22Rv1 (cell line): ENCODE measurements around the gene LIN37.

Source experiments
- H3K27ac ChIP-seq: fragments of 450-650 bp; 2 replicates; pipeline ENCODE4 v1.5.1; 2017
- ZFX ChIP-seq: fragments of 450-650 bp; IDR thresholded peaks from 2 replicates; pipeline ENCODE4 v1.6.1; 2017; ENCODE audit warnings: antibody characterized with exemption, borderline replicate concordance
- TF ChIP-seq, protein P1 (sequence below): fragments of 450-650 bp; IDR thresholded peaks from 2 replicates; pipeline ENCODE4 v1.5.1; 2017; ENCODE audit warnings: mild to moderate bottlenecking

The LIN37 gene

DNA sequence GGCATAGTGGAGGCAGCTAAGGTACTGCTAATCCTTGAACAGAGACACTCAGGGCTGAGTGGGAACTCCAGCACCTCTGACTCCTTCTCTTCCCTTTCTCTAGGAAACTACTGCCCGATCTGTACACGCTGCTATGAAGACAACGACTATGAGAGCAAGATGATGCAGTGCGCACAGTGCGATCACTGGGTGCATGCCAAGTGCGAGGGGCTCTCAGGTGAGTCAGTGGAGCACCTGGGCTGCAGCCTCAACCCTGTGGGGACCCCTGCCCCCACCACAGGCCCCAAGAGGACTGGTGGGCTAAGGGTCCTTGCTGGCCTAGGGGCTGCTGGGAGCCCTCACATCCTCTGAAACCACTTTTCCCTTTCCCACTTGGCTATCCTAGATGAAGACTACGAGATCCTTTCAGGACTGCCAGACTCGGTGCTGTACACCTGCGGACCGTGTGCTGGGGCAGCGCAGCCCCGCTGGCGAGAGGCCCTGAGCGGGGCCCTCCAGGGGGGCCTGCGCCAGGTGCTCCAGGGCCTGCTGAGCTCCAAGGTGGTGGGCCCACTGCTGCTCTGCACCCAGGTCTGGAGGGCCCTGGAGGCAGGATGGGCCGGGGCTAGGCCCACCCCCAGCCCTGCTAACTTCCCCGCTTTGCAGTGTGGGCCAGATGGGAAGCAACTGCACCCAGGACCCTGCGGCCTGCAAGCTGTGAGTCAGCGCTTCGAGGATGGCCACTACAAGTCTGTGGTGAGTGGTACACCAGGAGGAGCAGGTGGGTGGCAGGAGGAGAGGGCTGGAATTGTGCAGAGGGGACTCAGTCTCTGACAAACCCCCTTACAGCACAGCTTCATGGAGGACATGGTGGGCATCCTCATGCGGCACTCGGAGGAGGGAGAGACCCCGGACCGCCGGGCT, 21.1 kb upstream of the LIN37 start:
- H3K27ac ChIP-seq, result no peak overlapping the region
- TF ChIP-seq, protein P1, sequence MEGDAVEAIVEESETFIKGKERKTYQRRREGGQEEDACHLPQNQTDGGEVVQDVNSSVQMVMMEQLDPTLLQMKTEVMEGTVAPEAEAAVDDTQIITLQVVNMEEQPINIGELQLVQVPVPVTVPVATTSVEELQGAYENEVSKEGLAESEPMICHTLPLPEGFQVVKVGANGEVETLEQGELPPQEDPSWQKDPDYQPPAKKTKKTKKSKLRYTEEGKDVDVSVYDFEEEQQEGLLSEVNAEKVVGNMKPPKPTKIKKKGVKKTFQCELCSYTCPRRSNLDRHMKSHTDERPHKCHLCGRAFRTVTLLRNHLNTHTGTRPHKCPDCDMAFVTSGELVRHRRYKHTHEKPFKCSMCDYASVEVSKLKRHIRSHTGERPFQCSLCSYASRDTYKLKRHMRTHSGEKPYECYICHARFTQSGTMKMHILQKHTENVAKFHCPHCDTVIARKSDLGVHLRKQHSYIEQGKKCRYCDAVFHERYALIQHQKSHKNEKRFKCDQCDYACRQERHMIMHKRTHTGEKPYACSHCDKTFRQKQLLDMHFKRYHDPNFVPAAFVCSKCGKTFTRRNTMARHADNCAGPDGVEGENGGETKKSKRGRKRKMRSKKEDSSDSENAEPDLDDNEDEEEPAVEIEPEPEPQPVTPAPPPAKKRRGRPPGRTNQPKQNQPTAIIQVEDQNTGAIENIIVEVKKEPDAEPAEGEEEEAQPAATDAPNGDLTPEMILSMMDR, result no peak
- TF ChIP-seq ZFX, result no peak

DNA sequence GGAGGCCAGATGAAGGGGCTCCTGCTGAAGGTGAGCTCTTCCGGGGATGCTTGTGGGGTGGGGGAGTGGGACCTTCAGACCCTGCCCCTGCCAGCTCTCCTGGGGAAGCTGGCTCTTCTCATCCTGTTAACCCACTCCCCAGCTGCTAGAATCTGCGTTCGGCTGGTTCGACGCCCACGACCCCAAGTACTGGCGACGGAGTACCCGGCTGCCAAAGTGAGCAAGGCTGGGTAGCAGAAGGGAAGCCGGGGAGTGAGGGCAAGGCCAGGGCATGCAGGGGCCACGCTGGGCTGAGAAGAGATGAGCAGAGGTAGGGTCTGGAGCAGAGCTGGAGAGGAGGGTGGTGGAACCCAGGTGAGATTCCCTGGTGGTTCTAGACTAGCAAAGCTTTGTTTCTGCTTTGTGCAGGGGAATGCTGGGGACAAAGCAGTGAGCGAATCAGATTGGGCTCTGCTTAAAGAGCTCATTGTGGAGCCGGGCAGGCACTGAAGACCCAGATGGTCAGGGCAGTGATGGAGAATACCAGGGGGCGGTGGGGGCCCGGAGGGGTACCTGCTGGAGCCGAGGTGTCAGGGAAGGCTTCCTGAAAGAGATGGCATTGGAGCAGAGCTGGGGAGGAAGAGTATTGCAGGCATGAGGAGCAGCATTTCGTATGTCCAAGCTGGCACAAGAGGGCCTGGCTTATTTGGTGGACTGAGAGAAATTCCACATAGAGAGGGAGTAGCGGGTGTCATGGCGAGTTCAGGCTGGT, 20.2 kb upstream of the LIN37 start:
- TF ChIP-seq, protein P1, result no peak
- no peak for TF ChIP-seq ZFX
- no peak overlapping the region for H3K27ac ChIP-seq

DNA sequence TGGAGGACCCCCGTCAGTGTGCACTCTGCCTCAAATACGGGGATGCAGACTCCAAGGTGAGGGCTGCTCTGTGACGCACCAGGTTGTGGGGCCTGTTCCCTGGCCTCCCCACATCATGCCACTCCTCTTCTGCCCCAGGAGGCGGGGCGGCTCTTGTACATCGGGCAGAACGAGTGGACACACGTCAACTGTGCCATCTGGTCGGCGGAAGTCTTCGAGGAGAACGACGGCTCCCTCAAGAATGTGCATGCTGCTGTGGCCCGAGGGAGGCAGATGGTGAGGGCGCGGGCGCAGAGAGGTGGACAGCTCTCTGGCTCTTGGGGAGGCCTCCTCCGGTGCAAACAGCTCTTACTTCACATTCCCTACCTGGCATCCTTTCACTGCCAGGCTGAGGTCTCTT, 19.4 kb upstream of the LIN37 start:
- TF ChIP-seq, protein P1, result no peak
- TF ChIP-seq ZFX, result no peak
- no peak overlapping the region; the same call in 1 of the 2 replicates for H3K27ac ChIP-seq

DNA sequence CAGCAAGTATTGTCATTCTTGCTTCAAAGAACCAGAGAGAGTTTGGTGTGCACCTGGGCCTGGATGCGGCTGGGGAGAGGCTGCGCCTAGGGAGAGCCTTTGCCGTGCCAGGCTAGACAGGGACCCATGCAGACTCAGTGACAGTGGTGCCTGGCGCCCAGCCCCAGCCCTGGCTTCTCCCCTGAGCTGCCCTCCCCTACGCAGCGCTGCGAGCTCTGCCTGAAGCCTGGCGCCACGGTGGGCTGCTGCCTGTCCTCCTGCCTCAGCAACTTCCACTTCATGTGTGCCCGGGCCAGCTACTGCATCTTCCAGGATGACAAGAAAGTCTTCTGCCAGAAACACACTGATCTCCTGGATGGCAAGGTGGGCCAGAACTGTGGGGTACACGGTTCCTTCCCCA, 18.6 kb upstream of the LIN37 start:
- TF ChIP-seq, protein P1, result no peak
- no peak for TF ChIP-seq ZFX
- H3K27ac ChIP-seq, result peak overlapping the region; percentile 63; the same call in 1 of the 2 replicates

DNA sequence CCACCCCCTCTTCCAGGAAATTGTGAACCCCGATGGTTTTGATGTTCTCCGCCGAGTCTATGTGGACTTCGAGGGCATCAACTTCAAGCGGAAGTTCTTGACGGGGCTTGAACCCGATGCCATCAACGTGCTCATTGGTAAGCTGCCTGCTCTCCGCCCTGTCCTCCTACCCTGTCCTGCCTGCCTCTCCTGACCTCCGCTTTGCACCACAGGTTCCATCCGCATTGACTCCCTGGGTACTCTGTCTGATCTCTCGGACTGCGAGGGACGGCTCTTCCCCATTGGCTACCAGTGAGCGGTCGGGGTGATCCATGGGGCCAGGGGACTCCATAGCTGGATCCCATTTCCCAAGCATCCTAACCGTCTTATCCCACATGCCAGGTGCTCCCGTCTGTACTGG, 18.1 kb upstream of the LIN37 start:
- TF ChIP-seq ZFX, result no peak
- TF ChIP-seq, protein P1, result no peak

DNA sequence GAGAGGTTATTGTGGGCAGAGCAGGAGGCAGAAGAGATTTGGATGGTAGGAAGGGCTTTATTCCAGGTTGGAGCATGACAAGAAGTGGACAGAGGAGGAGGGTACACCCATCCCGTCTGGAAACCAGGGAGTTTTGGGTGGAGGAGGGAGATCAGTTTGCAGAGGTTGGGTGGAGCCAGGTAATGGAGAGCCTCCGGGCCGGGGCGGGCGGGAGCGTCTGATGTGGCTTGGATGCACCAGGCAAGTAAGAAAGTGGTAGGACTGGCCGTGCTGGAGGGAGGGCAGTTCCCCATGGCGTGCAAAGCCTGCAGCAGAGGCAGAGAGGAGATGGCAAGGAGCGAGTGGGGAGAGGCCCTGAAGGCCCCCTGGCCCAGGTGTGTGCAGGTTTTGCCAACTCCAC, 17.0 kb upstream of the LIN37 start:
- H3K27ac ChIP-seq, result peak overlapping the region; percentile 63
- TF ChIP-seq ZFX, result no peak
- TF ChIP-seq, protein P1, result no peak

More for the DNA sequence above, 18.1 kb upstream of the LIN37 start:
- H3K27ac ChIP-seq, result peak overlapping the region; percentile 63
